ENCODE data around the gene OR1L6.

DNA sequence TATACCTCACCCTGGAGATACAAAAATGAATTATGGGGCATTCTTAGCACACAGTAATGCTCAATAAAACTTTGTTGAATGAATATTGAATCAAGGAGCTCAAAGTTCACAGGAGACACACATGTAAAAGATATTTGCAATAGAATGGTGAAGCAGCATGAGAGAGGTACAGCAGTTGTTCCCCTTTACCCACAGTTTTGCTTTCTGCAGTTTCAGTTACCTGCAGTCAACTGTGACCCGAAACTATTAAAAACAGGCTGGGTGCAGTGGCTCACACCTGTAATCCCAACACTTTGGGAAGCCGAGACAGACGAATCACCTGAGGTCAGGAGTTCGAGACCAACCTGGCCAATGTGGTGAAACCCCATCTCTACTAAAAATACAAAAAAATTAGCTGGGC is 44.2 kb downstream of the OR1L6 start:
- TF ChIP-seq, protein P1, sequence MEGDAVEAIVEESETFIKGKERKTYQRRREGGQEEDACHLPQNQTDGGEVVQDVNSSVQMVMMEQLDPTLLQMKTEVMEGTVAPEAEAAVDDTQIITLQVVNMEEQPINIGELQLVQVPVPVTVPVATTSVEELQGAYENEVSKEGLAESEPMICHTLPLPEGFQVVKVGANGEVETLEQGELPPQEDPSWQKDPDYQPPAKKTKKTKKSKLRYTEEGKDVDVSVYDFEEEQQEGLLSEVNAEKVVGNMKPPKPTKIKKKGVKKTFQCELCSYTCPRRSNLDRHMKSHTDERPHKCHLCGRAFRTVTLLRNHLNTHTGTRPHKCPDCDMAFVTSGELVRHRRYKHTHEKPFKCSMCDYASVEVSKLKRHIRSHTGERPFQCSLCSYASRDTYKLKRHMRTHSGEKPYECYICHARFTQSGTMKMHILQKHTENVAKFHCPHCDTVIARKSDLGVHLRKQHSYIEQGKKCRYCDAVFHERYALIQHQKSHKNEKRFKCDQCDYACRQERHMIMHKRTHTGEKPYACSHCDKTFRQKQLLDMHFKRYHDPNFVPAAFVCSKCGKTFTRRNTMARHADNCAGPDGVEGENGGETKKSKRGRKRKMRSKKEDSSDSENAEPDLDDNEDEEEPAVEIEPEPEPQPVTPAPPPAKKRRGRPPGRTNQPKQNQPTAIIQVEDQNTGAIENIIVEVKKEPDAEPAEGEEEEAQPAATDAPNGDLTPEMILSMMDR (IDR thresholded peaks at IDR 0.05; ENCODE audit: poor library complexity) = no peak
- TF ChIP-seq EZH2 (IDR thresholded peaks at IDR 0.05; ENCODE audit: borderline replicate concordance) (no peak), EZH2phosphoT487 (IDR thresholded peaks at IDR 0.05; ENCODE audit: low read depth, severe bottlenecking, unreplicated experiment) (no peak)

Measured in hepatocyte (in vitro differentiated cells).